Chondrocyte (in vitro differentiated cells): Measurements from ENCODE around the gene HOOK1. TPM values are rescaled to one million over a fixed set of nuclear protein-coding genes. Genes with fewer than 3 reads are reported as not detected.
"Not testable (repeated sequence)": the region's sequence is repeated elsewhere in the genome, so short reads cannot be mapped to it uniquely, and the experiment has no call there.

ENCODE experiments used
- DNase-seq: peaks from one replicate; pipeline ENCODE4 v3.0.0; 2021; ENCODE audit warnings: mixed read lengths, low spot score
- H3K27ac Mint-ChIP-seq: one replicate; pipeline ENCODE4 v1.8.0; 2021; ENCODE audit warnings: mild to moderate bottlenecking, moderate library complexity, mixed read lengths; ENCODE audit not compliant: unreplicated experiment
- H3K27me3 Mint-ChIP-seq: 2 replicates; pipeline ENCODE4 v1.8.0; 2021; ENCODE audit warnings: low read depth, mixed read lengths
- H3K36me3 Mint-ChIP-seq: 2 replicates; pipeline ENCODE4 v1.8.0; 2021; ENCODE audit warnings: low read depth, mixed read lengths
- H3K4me1 Mint-ChIP-seq: 2 replicates; pipeline ENCODE4 v1.8.0; 2021; ENCODE audit warnings: low read depth, mild to moderate bottlenecking, mixed read lengths
- H3K4me3 Mint-ChIP-seq: one replicate; pipeline ENCODE4 v1.8.0; 2021; ENCODE audit warnings: mild to moderate bottlenecking, moderate library complexity, mixed read lengths; ENCODE audit not compliant: unreplicated experiment
- H3K9me3 Mint-ChIP-seq: 2 replicates; pipeline ENCODE4 v1.8.0; 2021; ENCODE audit warnings: low read depth, mixed read lengths
- total RNA-seq: library from RNA; stranded (reverse); gene quantifications from 3 replicates; pipeline ENCODE4 v1.2.1, GENCODE V29; 2021
- TF ChIP-seq, protein P1 (sequence below): fragments of 200-600 bp; sonication (generic); IDR thresholded peaks from 2 replicates; pipeline ENCODE4 v1.5.0; 2021; ENCODE audit warnings: antibody characterized with exemption, mild to moderate bottlenecking, moderate library complexity

The HOOK1 gene
- total RNA-seq, 1 donor from 2014 or later = 0.40 TPM

DNA sequence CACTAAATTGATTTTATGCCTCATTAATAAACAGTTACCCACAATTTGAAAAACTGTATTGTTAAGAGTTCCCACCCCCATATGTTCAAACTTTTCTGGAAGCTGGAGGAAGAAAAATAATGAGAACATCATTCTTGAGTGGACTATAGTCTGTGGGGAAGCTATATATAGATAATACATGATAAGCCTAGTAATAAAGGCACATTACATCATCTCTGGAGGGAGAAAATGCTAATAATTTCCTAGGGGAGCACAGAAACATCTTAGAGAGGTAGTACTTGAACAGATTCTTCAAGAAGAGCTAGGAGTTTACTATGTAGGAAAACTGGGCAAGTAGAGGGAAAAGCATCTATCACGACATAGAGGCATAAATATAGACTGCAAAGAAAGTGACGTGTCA is 92.2 kb downstream of the HOOK1 start:
- no peak overlapping the region for H3K4me3 Mint-ChIP-seq
- peaks cover 2% of the 10 kb centered on the region for H3K27me3 Mint-ChIP-seq
- no peak for DNase-seq
- H3K36me3 Mint-ChIP-seq = no peaks in the 10 kb centered on the region
- peaks cover 13% of the 10 kb centered on the region for H3K4me1 Mint-ChIP-seq
- TF ChIP-seq, protein P1, sequence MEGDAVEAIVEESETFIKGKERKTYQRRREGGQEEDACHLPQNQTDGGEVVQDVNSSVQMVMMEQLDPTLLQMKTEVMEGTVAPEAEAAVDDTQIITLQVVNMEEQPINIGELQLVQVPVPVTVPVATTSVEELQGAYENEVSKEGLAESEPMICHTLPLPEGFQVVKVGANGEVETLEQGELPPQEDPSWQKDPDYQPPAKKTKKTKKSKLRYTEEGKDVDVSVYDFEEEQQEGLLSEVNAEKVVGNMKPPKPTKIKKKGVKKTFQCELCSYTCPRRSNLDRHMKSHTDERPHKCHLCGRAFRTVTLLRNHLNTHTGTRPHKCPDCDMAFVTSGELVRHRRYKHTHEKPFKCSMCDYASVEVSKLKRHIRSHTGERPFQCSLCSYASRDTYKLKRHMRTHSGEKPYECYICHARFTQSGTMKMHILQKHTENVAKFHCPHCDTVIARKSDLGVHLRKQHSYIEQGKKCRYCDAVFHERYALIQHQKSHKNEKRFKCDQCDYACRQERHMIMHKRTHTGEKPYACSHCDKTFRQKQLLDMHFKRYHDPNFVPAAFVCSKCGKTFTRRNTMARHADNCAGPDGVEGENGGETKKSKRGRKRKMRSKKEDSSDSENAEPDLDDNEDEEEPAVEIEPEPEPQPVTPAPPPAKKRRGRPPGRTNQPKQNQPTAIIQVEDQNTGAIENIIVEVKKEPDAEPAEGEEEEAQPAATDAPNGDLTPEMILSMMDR = no peak
- no peak overlapping the region for H3K27ac Mint-ChIP-seq
- no peaks in the 10 kb centered on the region for H3K9me3 Mint-ChIP-seq

DNA sequence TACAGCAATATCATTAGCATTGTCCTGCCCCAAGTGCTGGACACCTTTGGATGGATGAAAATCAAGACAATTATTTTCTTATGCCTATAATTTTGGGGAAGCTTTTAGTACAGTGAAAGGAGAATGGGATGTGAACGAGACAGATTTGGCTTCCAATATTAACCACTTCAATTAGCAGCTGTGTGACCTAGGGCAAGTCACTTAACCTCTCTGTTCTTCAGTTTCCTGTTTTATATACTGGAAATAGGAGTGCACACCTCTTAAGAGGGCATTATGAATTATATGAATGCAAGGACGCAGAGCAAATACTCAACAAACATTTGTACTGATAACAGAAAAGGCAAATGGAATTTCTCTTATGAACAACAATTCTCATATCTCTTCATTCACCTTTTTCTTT is 93.3 kb downstream of the HOOK1 start:
- TF ChIP-seq, protein P1 = no peak
- DNase-seq = no peak
- Mint-ChIP-seq H3K9me3 (no peaks in the 10 kb centered on the region), H3K4me1 (peaks cover 9% of the 10 kb centered on the region), H3K27me3 (peaks cover 2% of the 10 kb centered on the region), H3K27ac (no peak overlapping the region), H3K4me3 (no peak overlapping the region), H3K36me3 (no peaks in the 10 kb centered on the region)

DNA sequence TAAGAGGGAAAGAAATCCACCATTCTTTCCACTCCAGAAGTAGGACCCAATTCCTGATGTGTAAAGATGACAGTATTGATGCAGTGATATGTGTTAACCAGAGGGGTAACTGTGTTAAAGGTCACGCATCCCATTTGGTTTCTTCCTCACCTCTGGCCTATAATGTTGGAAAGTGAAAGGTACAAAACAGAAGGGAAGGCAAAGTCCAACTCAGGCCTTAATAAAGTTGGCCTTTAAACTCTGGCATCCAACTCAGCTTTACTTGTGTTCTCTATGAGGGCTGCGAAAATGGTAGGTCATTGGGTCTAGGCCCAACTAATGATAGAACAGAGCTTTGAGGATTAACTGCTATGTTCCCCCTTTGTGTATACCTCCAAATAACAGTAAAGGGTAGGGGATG is 93.9 kb downstream of the HOOK1 start:
- no peak overlapping the region for H3K4me3 Mint-ChIP-seq
- H3K4me1 Mint-ChIP-seq = peaks cover 6% of the 10 kb centered on the region
- H3K27me3 Mint-ChIP-seq = peaks cover 4% of the 10 kb centered on the region
- no peak overlapping the region for H3K27ac Mint-ChIP-seq
- no peaks in the 10 kb centered on the region for H3K9me3 Mint-ChIP-seq
- no peaks in the 10 kb centered on the region for H3K36me3 Mint-ChIP-seq
- no peak for DNase-seq
- TF ChIP-seq, protein P1 = no peak

DNA sequence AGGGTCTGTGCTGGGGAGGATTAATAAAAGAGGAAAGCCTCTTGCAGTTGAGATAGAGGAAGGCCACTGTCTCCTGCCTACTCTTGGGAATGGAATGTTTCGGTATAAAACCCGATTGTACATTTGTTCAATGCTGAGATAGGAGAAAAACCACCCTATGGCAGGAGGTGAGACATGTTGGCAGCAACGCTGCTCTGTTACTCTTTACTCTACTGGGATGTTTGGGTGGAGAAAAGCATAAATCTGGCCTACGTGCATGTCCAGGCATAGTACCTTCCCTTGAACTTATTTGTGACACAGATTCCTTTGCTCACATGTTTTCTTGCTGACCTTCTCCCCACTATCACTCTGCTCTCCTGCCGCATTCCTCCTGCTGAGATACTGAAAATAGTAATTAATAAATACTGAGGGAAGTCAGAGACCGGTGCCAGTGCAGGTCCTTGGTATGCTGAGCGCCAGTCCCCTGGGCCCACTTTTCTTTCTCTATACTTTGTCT is 100.1 kb downstream of the HOOK1 start:
- H3K27me3 Mint-ChIP-seq = peaks cover 11% of the 10 kb centered on the region
- not testable (repeated sequence) for H3K4me1 Mint-ChIP-seq, H3K36me3 Mint-ChIP-seq, H3K27ac Mint-ChIP-seq, DNase-seq, H3K4me3 Mint-ChIP-seq, H3K9me3 Mint-ChIP-seq

DNA sequence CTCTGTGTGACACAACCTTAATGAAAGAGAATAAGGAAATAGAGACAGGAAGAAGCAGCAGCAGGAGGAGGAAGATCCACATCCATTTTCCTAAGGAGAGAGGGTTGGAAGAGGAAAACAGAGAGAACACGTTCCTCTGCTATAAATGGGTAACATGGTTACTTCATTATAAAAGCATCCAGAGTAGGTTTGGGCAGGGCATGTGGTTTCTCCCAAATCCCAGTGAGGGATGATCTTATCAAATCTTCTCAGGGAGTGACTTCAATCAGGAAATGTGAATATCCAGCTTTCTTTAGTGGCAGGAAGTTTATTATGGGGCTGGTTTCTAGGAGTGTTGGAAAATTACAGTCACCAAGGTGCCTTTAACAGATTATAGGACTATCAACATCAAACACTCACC is 100.8 kb downstream of the HOOK1 start:
- Mint-ChIP-seq H3K4me3 (no peak overlapping the region), H3K36me3 (peaks cover 3% of the 10 kb centered on the region), H3K4me1 (peaks cover 4% of the 10 kb centered on the region), H3K27ac (no peak overlapping the region), H3K27me3 (peaks cover 17% of the 10 kb centered on the region), H3K9me3 (no peaks in the 10 kb centered on the region)
- TF ChIP-seq, protein P1 = no peak
- DNase-seq = no peak

DNA sequence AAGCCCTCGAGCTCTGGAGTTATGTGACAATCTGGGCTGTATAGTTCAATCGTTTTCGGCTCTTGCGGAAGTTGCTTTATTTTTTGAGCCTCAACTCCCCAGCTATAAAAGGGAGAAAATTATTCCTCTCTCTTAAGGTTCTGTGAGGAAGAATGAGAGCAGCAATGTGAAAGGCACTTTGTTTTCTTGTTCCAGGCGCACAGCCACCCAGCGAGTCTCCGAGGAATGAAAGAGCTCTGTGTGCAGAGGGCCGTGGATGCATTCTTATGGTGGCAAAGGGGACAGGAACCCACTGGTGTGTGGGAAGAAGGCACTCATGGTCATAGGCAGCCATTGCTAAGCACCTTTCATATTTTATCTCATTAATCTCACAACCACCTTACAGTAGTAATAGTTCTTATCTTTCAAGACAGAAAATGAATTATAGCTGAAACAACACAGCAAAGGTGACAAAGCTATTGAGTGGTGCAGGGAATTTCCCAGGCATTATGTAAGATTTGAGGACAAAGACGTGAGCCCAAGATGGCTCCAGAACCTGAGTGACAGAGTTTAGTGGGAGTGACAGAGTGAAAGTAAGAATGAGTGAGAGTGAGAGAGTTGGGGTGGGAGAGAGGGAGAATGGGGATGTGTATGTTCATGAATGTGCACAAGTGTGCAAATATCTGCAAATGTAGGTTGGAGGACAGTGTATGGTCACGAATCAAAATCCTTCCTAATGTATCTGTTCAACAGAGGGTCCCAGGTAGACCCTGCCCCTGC is 102.5 kb downstream of the HOOK1 start:
- no peak for DNase-seq
- TF ChIP-seq, protein P1 = no peak
- Mint-ChIP-seq H3K27ac (no peak overlapping the region), H3K27me3 (peaks cover 18% of the 10 kb centered on the region), H3K4me3 (no peak overlapping the region), H3K4me1 (peaks cover 4% of the 10 kb centered on the region), H3K36me3 (peaks cover 3% of the 10 kb centered on the region), H3K9me3 (peaks cover 2% of the 10 kb centered on the region)
